ENCODE results near the gene AP3B1. TPM values are rescaled to one million over a fixed set of nuclear protein-coding genes. Genes with fewer than 3 reads are reported as not detected.

AP3B1 gene
- total RNA-seq, 4 donors from 2014 or later, result 33.8 to 38.6 (median 36.0) TPM

- H3K9me3 ChIP-seq, result no peaks in the 10 kb centered on the region
- 94 to 100% methylated on average over 1 of the region's 1 CpG for WGBS, 2 donors (ENCODE audit: low coverage in 1 of 2)
- no peak for ATAC-seq
- no peaks in the 10 kb centered on the region for H3K36me3 ChIP-seq
- H3K4me3 ChIP-seq, result no peak overlapping the region
- peaks cover 0 to 8% (median 5%) of the 10 kb centered on the region in 3 donors for H3K4me1 ChIP-seq
- no peaks in the 10 kb centered on the region for H3K27me3 ChIP-seq
- no peak overlapping the region for H3K27ac ChIP-seq
- no peak for TF ChIP-seq POLR2A (IDR thresholded peaks at IDR 0.05)
- no peak for TF ChIP-seq POLR2AphosphoS5 (IDR thresholded peaks at IDR 0.05)
- no peak for TF ChIP-seq CTCF (IDR thresholded peaks at IDR 0.05)
- TF ChIP-seq EP300 (IDR thresholded peaks at IDR 0.05), result no peak
Observed at GRCh38 chr5:78277715-78278114, 16.8 kb downstream of the AP3B1 start.

- no peak overlapping the region for H3K4me3 ChIP-seq
- H3K36me3 ChIP-seq, result no peaks in the 10 kb centered on the region
- no peak for ATAC-seq
- peaks cover 0 to 8% (median 5%) of the 10 kb centered on the region in 3 donors for H3K4me1 ChIP-seq
- TF ChIP-seq EP300 (IDR thresholded peaks at IDR 0.05) (no peak), CTCF (IDR thresholded peaks at IDR 0.05) (no peak), POLR2AphosphoS5 (IDR thresholded peaks at IDR 0.05) (no peak), POLR2A (IDR thresholded peaks at IDR 0.05) (no peak)
- H3K27me3 ChIP-seq, result no peaks in the 10 kb centered on the region
- no peak overlapping the region for H3K27ac ChIP-seq
- no peaks in the 10 kb centered on the region for H3K9me3 ChIP-seq
Observed at GRCh38 chr5:78275998-78276543, 18.4 kb downstream of the AP3B1 start.

- H3K9me3 ChIP-seq, result no peaks in the 10 kb centered on the region
- H3K27ac ChIP-seq, result no peak overlapping the region
- H3K4me1 ChIP-seq, result peaks cover 0 to 8% (median 5%) of the 10 kb centered on the region in 3 donors
- H3K4me3 ChIP-seq, result no peak overlapping the region
- TF ChIP-seq EP300 (IDR thresholded peaks at IDR 0.05) (no peak), POLR2AphosphoS5 (IDR thresholded peaks at IDR 0.05) (no peak), POLR2A (IDR thresholded peaks at IDR 0.05) (no peak), CTCF (IDR thresholded peaks at IDR 0.05) (no peak)
- no peak for ATAC-seq
- H3K27me3 ChIP-seq, result no peaks in the 10 kb centered on the region
- H3K36me3 ChIP-seq, result no peaks in the 10 kb centered on the region
- WGBS, 2 donors (ENCODE audit: low coverage in 1 of 2), result 93% methylated on average over 1 of the region's 1 CpG
Observed at GRCh38 chr5:78274540-78275197, 19.8 kb downstream of the AP3B1 start.

- no peak for ATAC-seq
- Histone ChIP-seq H3K4me3 (no peak overlapping the region), H3K27me3 (no peaks in the 10 kb centered on the region), H3K36me3 (no peaks in the 10 kb centered on the region), H3K4me1 (peaks cover 0 to 12% (median 5%) of the 10 kb centered on the region in 3 donors), H3K27ac (no peak overlapping the region), H3K9me3 (no peaks in the 10 kb centered on the region)
- TF ChIP-seq CTCF (IDR thresholded peaks at IDR 0.05), result no peak
- no peak for TF ChIP-seq POLR2AphosphoS5 (IDR thresholded peaks at IDR 0.05)
- no peak for TF ChIP-seq EP300 (IDR thresholded peaks at IDR 0.05)
- TF ChIP-seq POLR2A (IDR thresholded peaks at IDR 0.05), result no peak
- WGBS, 2 donors (ENCODE audit: low coverage in 1 of 2), result 29% methylated on average over 1 of the region's 1 CpG; no CpG with 5 or more reads in 1 of the 2 donors
Observed at GRCh38 chr5:78273436-78273835, 21.1 kb downstream of the AP3B1 start.

GRCh38 chr5:78271766-78272165 lies 22.7 kb downstream of the AP3B1 start:
- no peaks in the 10 kb centered on the region for H3K9me3 ChIP-seq
- ATAC-seq, result no peak
- WGBS, 2 donors (ENCODE audit: low coverage in 1 of 2), result 79 to 93% methylated on average over 3 to 4 of the region's 4 CpGs

More at GRCh38 chr5:78271766-78272165, 22.7 kb downstream of the AP3B1 start:
- peaks cover 0 to 17% (median 5%) of the 10 kb centered on the region in 3 donors for H3K4me1 ChIP-seq
- no peak overlapping the region for H3K4me3 ChIP-seq
- no peaks in the 10 kb centered on the region for H3K36me3 ChIP-seq
- TF ChIP-seq POLR2A (IDR thresholded peaks at IDR 0.05) (no peak), CTCF (IDR thresholded peaks at IDR 0.05) (no peak), EP300 (IDR thresholded peaks at IDR 0.05) (no peak), POLR2AphosphoS5 (IDR thresholded peaks at IDR 0.05) (no peak)
- no peak overlapping the region for H3K27ac ChIP-seq
- H3K27me3 ChIP-seq, result no peaks in the 10 kb centered on the region
